Measurements from ENCODE around the gene SLC9B1. TPM values are rescaled to one million over a fixed set of nuclear protein-coding genes. Genes with fewer than 3 reads are reported as not detected.
"Not testable (repeated sequence)": the region's sequence is repeated elsewhere in the genome, so short reads cannot be mapped to it uniquely, and the experiment has no call there.

SLC9B1 gene
- polyA plus RNA-seq, 1 of the 3 experiments (the other 2 are of a cell fraction) = 0.21 TPM

- 81% methylated on average over 4 of the region's 4 CpGs for WGBS (ENCODE audit: low lambda C conversion rate)
- H3K27ac ChIP-seq (ENCODE audit: low read depth in 2 of 2, low read length in 1 of 2); H3K9ac ChIP-seq; DNase-seq; POLR2A ChIA-PET; H3K27me3 ChIP-seq (ENCODE audit: insufficient read depth); H3K4me3 ChIP-seq (ENCODE audit: low read depth in 2 of 2, low read length in 1 of 2); H2AFZ ChIP-seq (ENCODE audit: low read depth); H3K9me3 ChIP-seq; H3K4me1 ChIP-seq (ENCODE audit: control insufficient read depth in 1 of 2, insufficient read depth in 2 of 2, low read depth in 1 of 2, low read length in 1 of 2); H3K4me2 ChIP-seq; H3F3A ChIP-seq (replicated peaks; ENCODE audit: insufficient read depth); H4K20me1 ChIP-seq (ENCODE audit: insufficient read depth); CTCF ChIA-PET; H3K9me2 ChIP-seq: not testable (repeated sequence)
- peaks cover 43% of the 10 kb centered on the region for H3K79me2 ChIP-seq (ENCODE audit: insufficient read depth)
- peaks cover 11 to 34% of the 10 kb centered on the region in 2 experiments for H3K36me3 ChIP-seq (replicated peaks in 1 of 2; ENCODE audit: control insufficient read depth in 1 of 2, insufficient read depth in 2 of 2, low read length in 1 of 2)
Observed at GRCh38 chr4:102878349-102878748, 141.2 kb downstream of the SLC9B1 start.

GRCh38 chr4:102877477-102878106, 141.9 kb downstream of the SLC9B1 start:
- Histone ChIP-seq H3K79me2 (ENCODE audit: insufficient read depth) (peaks cover 45% of the 10 kb centered on the region), H3K36me3 (replicated peaks in 1 of 2; ENCODE audit: control insufficient read depth in 1 of 2, insufficient read depth in 2 of 2, low read length in 1 of 2) (peaks cover 11 to 40% of the 10 kb centered on the region in 2 experiments)
- H4K20me1 ChIP-seq (ENCODE audit: insufficient read depth); DNase-seq; H3K27ac ChIP-seq (ENCODE audit: low read depth in 2 of 2, low read length in 1 of 2); H3F3A ChIP-seq (replicated peaks; ENCODE audit: insufficient read depth); H3K9me2 ChIP-seq; POLR2A ChIA-PET; H3K4me1 ChIP-seq (ENCODE audit: control insufficient read depth in 1 of 2, insufficient read depth in 2 of 2, low read depth in 1 of 2, low read length in 1 of 2); H2AFZ ChIP-seq (ENCODE audit: low read depth); H3K9ac ChIP-seq; H3K27me3 ChIP-seq (ENCODE audit: insufficient read depth); H3K9me3 ChIP-seq; H3K4me3 ChIP-seq (ENCODE audit: low read depth in 2 of 2, low read length in 1 of 2); CTCF ChIA-PET; H3K4me2 ChIP-seq: not testable (repeated sequence)
- 100% methylated on average over 3 of the region's 3 CpGs for WGBS (ENCODE audit: low lambda C conversion rate)

- Histone ChIP-seq H3K9ac (no peak overlapping the region), H3F3A (replicated peaks; ENCODE audit: insufficient read depth) (peaks cover 6% of the 10 kb centered on the region), H3K36me3 (replicated peaks in 1 of 2; ENCODE audit: control insufficient read depth in 1 of 2, insufficient read depth in 2 of 2, low read length in 1 of 2) (peaks cover 11 to 33% of the 10 kb centered on the region in 2 experiments), H3K27ac (ENCODE audit: low read depth in 2 of 2, low read length in 1 of 2) (no peak overlapping the region), H3K27me3 (ENCODE audit: insufficient read depth) (no peaks in the 10 kb centered on the region), H3K9me3 (no peaks in the 10 kb centered on the region), H3K9me2 (no peaks in the 10 kb centered on the region), H3K79me2 (ENCODE audit: insufficient read depth) (peaks cover 82% of the 10 kb centered on the region), H3K4me1 (ENCODE audit: control insufficient read depth in 1 of 2, insufficient read depth in 2 of 2, low read depth in 1 of 2, low read length in 1 of 2) (peaks cover 9 to 10% of the 10 kb centered on the region in 2 experiments; a peak in 3 of 4 replicates), H2AFZ (ENCODE audit: low read depth) (no peak overlapping the region), H4K20me1 (ENCODE audit: insufficient read depth) (no peaks in the 10 kb centered on the region), H3K4me2 (no peak overlapping the region), H3K4me3 (ENCODE audit: low read depth in 2 of 2, low read length in 1 of 2) (no peak overlapping the region)
- TF ChIP-seq CTCF (IDR thresholded peaks at IDR 0.05) (no peak), IRF3 (IDR thresholded peaks at IDR 0.05; ENCODE audit: low read depth, low read length) (no peak), RAD21 (IDR thresholded peaks at IDR 0.05; ENCODE audit: low read length) (no peak), TEAD4 (IDR thresholded peaks at IDR 0.05; ENCODE audit: borderline replicate concordance, insufficient read depth) (no peak), SIN3A (IDR thresholded peaks at IDR 0.05; ENCODE audit: borderline replicate concordance, low read depth, low read length) (no peak), USF1 (IDR thresholded peaks at IDR 0.05; ENCODE audit: borderline replicate concordance, low read depth) (no peak), FOSL2 (IDR thresholded peaks at IDR 0.05; ENCODE audit: borderline replicate concordance, low read depth) (no peak), SMC3 (IDR thresholded peaks at IDR 0.05; ENCODE audit: low read depth, low read length) (no peak), FOXM1 (IDR thresholded peaks at IDR 0.05; ENCODE audit: low read depth) (no peak)
- CTCF ChIA-PET = no interaction called here
- no peak for DNase-seq
- WGBS (ENCODE audit: low lambda C conversion rate) = 93% methylated on average over 2 of the region's 2 CpGs
- POLR2A ChIA-PET = interaction anchor here (1.2 kb wide), 1 partner anchor 45 kb away, joined by 4 read pairs; the partner anchor contains the start of gene UBE2D3
Observed at GRCh38 chr4:102871772-102872171, 147.7 kb downstream of the SLC9B1 start.
